ENCODE data around the gene DPYD. TPM values are rescaled to one million over a fixed set of nuclear protein-coding genes. Genes with fewer than 3 reads are reported as not detected.

The DPYD gene
- total RNA-seq, 1 donor = 81.9 TPM

DNA sequence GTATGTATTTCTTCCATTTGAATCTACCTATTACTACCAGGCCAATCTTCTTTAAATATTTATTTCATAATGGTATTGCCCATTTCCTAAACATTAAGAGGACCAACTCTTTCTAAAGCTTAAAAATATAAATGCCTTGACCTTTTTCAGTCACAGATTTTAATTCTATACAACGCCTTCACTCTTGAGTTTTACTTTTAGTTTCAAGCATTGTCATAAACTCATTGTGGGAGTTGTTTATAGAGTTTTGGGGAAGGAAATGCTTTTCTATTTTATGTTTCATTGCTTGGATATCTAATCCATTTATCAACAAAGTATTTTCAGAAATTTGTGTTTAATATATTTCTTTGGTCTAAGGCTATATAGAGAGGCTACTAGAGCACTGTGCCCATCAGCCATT, 155.8 kb downstream of the DPYD start:
- TF ChIP-seq, protein P1, sequence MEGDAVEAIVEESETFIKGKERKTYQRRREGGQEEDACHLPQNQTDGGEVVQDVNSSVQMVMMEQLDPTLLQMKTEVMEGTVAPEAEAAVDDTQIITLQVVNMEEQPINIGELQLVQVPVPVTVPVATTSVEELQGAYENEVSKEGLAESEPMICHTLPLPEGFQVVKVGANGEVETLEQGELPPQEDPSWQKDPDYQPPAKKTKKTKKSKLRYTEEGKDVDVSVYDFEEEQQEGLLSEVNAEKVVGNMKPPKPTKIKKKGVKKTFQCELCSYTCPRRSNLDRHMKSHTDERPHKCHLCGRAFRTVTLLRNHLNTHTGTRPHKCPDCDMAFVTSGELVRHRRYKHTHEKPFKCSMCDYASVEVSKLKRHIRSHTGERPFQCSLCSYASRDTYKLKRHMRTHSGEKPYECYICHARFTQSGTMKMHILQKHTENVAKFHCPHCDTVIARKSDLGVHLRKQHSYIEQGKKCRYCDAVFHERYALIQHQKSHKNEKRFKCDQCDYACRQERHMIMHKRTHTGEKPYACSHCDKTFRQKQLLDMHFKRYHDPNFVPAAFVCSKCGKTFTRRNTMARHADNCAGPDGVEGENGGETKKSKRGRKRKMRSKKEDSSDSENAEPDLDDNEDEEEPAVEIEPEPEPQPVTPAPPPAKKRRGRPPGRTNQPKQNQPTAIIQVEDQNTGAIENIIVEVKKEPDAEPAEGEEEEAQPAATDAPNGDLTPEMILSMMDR (IDR thresholded peaks at IDR 0.05; ENCODE audit: insufficient read depth, low read length) = no peak
- H3K4me3 ChIP-seq (ENCODE audit: low read depth, low read length) = no peak overlapping the region
- no peak for DNase-seq (ENCODE audit: low read depth)

DNA sequence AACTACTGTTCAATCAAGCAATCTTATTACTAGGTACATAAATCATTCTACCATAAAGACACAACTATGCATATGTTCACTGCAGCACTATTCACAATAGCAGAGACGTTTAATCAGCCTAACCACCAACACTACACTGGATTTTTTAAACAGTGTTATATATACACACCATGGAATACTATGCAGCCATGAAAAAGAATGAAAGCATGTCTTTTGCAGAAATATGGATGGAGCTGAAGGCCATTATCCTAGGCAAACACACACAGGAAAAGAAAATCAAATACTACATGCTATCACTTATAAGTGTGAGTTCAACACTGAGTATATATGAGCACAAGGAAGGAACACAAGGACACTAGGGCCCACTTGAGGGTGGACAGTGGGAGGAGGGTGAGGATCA, 159.2 kb downstream of the DPYD start:
- TF ChIP-seq, protein P1 (IDR thresholded peaks at IDR 0.05; ENCODE audit: insufficient read depth, low read length) = no peak
- H3K4me3 ChIP-seq (ENCODE audit: low read depth, low read length) = no peak overlapping the region

DNA sequence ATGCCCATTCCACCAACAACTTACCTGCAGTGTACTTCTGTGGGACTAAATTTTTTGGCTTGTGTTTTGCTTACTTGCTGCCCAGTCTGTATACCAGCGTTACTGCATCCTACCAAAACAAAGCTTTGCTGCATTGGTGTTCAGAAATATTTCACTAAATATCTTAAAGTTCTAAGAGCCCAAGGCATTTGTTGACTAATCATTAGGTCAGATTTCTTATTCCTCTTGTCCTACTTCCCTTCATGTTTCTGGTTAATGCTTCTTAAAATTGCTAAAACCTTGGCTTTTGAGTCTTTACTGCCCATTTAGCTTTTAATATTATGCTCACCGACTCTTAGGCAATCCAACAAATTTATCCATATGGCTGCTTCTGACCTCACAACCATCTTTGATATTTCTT, 161.8 kb downstream of the DPYD start:
- no peak overlapping the region for H3K4me3 ChIP-seq (ENCODE audit: low read depth, low read length)
- TF ChIP-seq, protein P1 (IDR thresholded peaks at IDR 0.05; ENCODE audit: insufficient read depth, low read length) = no peak
- peak; percentile 37 for DNase-seq (ENCODE audit: low read depth)

More for the DNA sequence above, 159.2 kb downstream of the DPYD start:
- no peak for DNase-seq (ENCODE audit: low read depth)

DNA sequence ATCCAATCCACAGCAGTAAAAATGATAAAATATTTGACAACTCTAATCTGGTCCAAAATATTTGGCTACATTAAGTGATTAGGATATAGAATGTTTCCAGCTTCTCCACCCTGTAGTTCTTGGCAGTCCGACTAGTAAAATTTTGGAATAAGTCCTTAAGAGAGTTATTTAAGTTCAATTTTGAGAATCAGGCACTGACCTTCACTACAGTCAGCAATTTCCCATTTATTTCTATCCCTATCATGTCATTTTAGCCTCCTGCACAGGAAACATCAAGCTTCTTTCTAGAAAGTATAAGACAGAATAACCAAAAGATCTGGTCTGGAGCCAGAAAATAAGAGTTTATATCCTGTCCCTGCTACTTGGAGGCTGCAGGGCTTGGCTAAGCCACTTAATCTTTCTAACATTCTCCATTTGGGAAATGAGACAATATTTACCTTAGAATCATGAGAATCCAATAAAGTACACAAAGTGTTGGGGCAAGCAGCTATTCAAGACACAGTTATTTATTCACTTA, 162.2 kb downstream of the DPYD start:
- TF ChIP-seq, protein P1 (IDR thresholded peaks at IDR 0.05; ENCODE audit: insufficient read depth, low read length) = no peak
- H3K4me3 ChIP-seq (ENCODE audit: low read depth, low read length) = no peak overlapping the region
- peak; percentile 91 for DNase-seq (ENCODE audit: low read depth)

DNA sequence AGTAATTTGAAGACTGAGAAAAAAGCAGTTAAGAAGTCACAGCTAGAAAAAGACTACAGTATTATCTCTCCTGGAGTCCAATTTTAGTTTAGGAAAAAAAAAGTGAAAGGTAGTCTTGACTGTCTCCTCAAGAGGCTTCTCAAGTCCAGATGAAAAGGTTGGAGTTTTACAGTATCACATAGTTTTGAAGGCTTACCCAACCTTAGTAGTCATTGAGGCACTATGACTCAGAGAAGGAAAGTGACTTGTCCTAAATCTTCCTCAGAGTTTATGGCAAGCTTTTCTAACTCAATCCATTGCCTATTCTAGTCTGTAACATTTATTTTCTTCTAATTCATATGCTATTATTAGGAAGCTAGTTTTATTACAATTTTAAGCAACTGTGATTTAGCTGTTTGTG, 174.9 kb downstream of the DPYD start:
- no peak overlapping the region for H3K4me3 ChIP-seq (ENCODE audit: low read depth, low read length)
- DNase-seq (ENCODE audit: low read depth) = peak; percentile 32
- TF ChIP-seq, protein P1 (IDR thresholded peaks at IDR 0.05; ENCODE audit: insufficient read depth, low read length) = no peak

DNA sequence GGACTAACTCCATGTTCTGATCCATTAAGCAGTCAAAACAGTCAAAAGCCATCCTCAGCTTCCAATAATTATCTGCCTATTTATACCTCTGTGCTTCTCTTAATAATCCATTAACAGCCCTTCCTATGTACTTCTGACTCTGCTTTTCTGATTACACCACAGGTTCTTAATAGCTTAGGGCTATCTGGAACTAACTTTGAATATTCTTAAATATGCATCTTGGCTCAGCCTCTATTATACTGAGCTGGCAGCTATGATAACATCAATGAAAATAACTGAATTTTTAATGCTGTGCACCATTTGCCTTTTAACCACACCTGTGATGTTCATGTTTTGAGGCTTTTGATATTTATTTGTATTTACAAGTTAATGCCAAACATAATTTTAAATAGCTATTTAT, 175.9 kb downstream of the DPYD start:
- no peak overlapping the region for H3K4me3 ChIP-seq (ENCODE audit: low read depth, low read length)
- no peak for DNase-seq (ENCODE audit: low read depth)
- TF ChIP-seq, protein P1 (IDR thresholded peaks at IDR 0.05; ENCODE audit: insufficient read depth, low read length) = no peak

DNA sequence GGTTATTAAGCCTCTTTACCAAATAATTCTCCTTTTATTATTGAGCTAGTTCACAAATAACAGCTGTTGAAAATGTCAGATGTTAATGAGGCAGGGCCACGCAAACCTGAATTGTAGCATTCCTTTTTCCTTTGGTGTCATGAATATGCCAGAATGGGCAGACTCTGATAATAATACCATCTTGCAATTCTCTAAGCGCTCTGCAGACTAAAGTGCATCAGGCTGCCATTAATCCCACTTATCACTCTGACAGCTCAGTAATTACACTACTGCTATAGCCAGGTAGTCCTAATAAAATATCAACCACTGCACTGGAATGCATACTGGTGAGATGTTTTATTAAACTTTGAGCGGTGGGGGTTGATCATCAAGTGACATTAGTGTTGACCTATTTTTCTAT, 177.7 kb downstream of the DPYD start:
- no peak for DNase-seq (ENCODE audit: low read depth)

More for the DNA sequence above, 177.7 kb downstream of the DPYD start:
- TF ChIP-seq, protein P1 (IDR thresholded peaks at IDR 0.05; ENCODE audit: insufficient read depth, low read length) = no peak
- H3K4me3 ChIP-seq (ENCODE audit: low read depth, low read length) = no peak overlapping the region
